Measurements from ENCODE around the gene NXPH4.

DNA sequence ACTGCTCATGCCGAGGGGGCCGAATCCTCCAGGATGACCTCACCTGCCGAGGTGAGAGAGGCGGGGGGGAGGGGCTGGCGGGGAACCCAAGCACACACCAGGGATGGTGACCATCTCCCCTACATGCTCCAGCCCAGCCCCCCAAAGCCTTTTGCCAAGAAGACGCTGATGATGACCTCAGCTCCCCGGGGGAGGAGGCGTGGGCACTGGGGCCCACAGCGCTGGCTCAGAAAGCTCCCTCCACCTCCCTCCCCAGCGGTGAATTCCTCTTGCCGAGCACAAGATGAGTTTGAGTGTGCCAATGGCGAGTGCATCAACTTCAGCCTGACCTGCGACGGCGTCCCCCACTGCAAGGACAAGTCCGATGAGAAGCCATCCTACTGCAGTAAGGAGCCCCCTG is 23.7 kb upstream of the NXPH4 start:
- TF ChIP-seq, protein P1, sequence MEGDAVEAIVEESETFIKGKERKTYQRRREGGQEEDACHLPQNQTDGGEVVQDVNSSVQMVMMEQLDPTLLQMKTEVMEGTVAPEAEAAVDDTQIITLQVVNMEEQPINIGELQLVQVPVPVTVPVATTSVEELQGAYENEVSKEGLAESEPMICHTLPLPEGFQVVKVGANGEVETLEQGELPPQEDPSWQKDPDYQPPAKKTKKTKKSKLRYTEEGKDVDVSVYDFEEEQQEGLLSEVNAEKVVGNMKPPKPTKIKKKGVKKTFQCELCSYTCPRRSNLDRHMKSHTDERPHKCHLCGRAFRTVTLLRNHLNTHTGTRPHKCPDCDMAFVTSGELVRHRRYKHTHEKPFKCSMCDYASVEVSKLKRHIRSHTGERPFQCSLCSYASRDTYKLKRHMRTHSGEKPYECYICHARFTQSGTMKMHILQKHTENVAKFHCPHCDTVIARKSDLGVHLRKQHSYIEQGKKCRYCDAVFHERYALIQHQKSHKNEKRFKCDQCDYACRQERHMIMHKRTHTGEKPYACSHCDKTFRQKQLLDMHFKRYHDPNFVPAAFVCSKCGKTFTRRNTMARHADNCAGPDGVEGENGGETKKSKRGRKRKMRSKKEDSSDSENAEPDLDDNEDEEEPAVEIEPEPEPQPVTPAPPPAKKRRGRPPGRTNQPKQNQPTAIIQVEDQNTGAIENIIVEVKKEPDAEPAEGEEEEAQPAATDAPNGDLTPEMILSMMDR (IDR thresholded peaks at IDR 0.05), result no peak
- no peak for TF ChIP-seq POLR2A (IDR thresholded peaks at IDR 0.05)
